GM19351 (cell line): ENCODE results near the gene MAPRE2.
A peak's percentile ranks its signal among the peaks of the same experiment; 100 is the strongest.
"Not testable (repeated sequence)": the region's sequence is repeated elsewhere in the genome, so short reads cannot be mapped to it uniquely, and the experiment has no call there.

Source experiments
- ATAC-seq: cut with Tn5 transposase; IDR thresholded peaks from one replicate; pipeline ENCODE4 v1.9.1; 2021; ENCODE audit warnings: mild to moderate bottlenecking, moderate library complexity; ENCODE audit not compliant: unreplicated experiment

MAPRE2 gene

DNA sequence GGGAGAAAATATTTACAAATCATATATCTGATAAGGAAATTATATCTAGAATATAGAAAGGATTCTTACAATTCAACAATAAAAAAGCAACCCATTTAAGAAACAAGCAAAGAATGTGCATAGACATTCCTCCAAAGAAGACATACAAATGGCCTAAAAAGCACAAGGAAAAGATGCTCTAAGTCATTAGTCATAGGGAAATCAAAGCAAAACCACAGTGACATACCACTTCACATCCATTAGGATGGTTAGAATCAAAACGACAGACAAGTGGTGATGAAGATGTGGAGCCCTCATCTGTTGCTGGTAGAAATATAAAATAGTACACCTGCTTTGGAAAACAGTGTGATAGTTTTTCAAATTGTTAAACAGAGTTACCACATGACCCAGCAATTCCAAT lies 48.2 kb downstream of the MAPRE2 start:
- no peak for ATAC-seq

DNA sequence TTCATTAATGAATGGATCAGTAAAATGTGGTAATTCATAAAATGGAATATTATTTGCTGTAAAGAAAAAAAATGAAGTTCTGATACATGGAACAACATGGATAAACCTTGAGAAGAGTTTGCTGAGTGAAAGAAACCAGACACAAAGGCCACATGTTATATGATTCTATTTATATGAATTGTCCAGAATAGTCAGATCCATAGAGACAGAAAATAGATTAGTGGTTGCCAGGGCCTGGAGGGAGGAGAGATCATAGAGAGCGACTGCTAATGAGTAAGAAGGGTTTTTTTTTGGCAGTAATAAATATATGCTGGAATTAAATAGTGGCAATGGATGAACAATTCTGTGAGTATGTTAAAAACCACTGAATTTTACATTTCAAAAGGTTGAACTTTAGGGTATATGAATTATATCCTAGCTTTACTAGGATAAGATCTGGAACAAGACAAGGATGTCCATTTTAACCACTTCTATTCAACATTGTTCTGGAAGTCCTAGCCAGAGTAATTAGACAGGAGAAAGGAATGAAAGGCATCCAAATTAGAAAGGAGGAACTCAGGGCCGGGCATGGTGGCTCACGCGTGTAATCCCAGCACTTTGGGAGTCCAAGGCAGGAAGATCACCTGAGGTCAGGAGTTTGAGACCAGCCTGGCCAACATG lies 48.8 kb downstream of the MAPRE2 start:
- ATAC-seq, result no peak

- no peak for ATAC-seq
Observed at GRCh38 chr18:35091841-35092240, 50.6 kb downstream of the MAPRE2 start.

GRCh38 chr18:35095983-35096676 lies 54.9 kb downstream of the MAPRE2 start:
- peak; percentile 84 for ATAC-seq

GRCh38 chr18:35096677-35097011 lies 55.4 kb downstream of the MAPRE2 start:
- ATAC-seq, result no peak

GRCh38 chr18:35097195-35097594 lies 56.0 kb downstream of the MAPRE2 start:
- ATAC-seq, result no peak

DNA sequence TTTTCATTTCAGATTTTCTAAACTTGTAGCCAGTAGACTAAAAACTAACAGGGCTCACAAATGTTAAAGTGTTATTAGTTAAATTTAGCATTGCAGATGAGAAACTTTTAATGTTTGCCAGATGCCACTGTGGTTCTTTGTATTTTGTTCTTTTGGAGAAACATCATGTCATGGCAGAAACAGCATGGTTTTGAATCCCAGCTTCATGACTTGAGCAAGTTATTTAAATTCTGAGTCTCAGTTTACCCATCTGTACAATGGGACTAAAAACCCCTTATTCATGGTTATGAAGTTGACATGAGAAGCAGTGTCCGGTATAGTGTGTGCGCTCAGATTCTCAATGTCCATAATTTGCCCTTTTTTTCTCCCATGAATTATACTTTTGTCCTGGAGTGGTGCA lies 56.5 kb downstream of the MAPRE2 start:
- ATAC-seq, result no peak

- no peak for ATAC-seq
Observed at GRCh38 chr18:35099911-35100310, 58.7 kb downstream of the MAPRE2 start.

GRCh38 chr18:35104391-35105051 lies 63.3 kb downstream of the MAPRE2 start:
- no peak for ATAC-seq

GRCh38 chr18:35106013-35106844 lies 65.0 kb downstream of the MAPRE2 start:
- no peak for ATAC-seq

- no peak for ATAC-seq
Observed at GRCh38 chr18:35106845-35107148, 65.6 kb downstream of the MAPRE2 start.

GRCh38 chr18:35107216-35107615 lies 66.0 kb downstream of the MAPRE2 start:
- no peak for ATAC-seq

- not testable (repeated sequence) for ATAC-seq
Observed at GRCh38 chr18:35108088-35108487, 66.9 kb downstream of the MAPRE2 start.

DNA sequence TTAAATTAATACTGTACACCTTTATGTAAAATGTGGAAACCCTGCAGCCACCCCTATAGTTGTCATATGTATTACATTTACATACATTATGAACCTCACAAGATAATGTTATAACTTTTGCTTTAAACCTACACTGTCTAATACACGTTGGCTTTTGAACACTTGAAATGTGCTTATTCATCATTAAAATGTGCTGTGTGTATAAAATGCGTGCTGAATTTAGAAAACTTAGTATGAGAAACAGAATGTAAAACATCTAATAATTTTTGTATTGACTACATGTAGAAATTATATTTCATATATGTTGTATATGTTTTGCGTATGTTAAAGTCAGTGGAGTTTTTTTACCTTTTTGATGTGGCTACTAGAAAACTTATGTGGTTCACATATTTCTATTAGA lies 68.8 kb downstream of the MAPRE2 start:
- no peak for ATAC-seq

DNA sequence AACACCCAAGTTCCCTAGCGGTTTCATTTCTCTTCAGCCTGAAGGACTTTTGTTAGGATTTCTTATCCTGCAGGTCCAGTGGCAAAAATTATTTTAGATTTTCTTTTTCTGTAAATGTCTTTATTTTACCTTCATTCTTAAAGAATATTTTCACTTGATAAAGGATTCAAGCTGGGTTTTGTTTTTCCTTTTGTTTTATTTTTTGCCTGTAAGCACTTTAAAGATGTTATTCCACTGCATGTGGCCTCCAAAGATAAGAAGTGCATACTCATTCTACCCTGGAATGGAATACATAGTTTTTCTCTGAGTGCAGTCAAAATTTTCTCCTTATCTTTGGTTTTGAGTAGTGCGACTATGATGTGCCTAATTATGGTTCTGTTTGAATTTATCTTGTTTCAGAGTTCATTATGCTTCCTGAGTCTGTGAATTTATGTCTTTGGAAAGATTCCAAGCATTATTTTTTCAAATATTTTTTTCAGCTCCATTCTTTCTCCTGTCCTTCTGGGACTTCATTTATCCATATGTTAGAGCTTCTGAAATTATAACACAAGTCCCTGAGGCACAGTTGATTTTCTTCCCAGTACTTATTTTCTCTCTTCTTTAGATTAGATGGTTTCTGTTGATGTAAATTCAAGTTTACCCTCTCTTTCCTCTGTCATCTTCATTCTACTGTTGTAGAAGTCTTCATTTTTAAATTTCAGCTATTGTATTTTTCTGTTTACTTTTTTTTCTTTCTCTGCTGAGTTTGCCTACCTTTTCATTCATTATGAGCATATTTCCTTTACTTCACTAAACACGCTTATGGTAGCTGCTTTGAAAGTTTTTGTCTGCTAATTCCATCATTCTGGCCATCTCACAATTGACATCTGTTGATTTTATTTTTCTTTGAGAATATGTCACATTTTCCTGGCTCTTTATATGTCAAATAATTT lies 69.6 kb downstream of the MAPRE2 start:
- ATAC-seq, result no peak

DNA sequence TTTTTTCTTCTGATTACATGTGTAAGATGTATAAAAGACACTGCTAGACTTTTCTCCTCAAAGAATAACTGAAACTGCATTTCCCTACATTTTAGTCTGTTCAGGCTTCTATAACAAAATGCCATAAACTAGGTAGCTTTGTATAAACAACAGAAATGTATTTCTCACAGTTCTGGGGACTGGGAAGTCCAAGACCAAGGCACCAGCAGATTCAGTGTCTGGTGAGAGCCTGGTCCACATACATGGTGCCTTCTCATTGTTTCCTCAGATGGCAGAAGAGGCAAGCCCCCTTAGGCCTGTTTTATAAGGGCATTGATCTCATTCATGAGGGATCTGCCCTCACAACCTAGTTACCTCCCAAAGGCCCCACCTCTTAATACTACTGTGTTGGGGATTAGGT lies 71.5 kb downstream of the MAPRE2 start:
- ATAC-seq, result no peak

DNA sequence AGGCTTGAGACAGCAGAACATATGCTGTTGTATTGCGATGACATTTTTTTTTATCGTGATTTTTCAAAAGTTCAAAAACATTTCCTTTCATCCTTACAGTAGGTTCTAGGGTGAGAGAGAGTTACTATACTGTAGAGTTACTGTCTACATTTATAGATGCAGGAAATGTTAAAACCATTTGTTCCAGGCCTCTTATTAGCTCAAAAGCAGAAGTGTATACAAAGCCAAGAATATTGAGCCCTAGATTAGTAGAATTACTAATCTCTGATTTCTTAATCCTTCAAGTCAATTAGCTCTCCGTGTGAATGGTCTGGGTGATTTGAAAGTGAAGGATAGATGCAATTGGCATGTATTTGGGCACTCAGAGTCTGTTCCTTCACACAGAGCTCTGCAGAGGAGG lies 73.1 kb downstream of the MAPRE2 start:
- no peak for ATAC-seq

- no peak for ATAC-seq
Observed at GRCh38 chr18:35116784-35117318, 75.6 kb downstream of the MAPRE2 start.

DNA sequence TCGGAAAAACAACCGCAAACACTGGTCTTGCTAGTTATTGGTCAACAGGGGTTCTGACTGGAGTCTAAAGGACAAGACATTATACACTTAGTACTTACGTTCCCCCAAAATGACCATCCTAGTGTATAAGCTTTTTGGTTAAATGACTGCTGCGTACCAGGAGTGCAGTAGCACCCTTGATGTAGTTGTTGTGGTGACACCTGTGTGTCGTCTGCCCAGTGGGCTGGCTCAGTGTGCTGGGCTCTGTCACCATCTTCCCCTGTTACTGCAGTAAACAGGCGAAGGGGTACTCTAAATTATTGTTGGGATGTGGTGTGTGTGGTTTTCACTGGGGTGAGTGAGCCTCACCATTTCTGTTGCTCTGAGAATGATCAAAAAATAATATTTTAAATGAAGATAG lies 76.2 kb downstream of the MAPRE2 start:
- no peak for ATAC-seq

DNA sequence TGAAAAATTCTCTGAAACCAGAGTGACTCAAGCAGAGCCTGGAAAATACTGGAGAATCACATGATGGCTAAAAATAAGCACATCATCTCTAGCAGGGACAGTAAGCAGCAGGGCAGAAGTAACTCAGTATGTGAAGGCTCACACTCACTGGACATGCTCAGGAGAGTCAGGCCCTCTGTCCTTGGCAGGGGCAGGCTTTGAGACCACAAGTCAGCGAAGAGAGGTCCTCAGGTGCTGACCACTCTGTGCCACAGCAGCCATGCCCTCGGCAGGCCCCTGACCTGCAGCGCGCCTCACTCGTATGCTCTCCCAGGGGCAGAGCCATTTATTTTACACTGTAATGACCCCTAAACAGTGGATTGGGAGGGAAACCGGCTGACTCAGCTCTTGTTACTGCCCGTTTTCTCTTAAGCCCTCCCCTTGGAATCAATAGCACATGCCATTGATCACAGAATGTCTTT lies 76.8 kb downstream of the MAPRE2 start:
- ATAC-seq, result no peak
